Mesendoderm (in vitro differentiated cells): ENCODE results near the gene SIDT2.
A peak's percentile ranks its signal among the peaks of the same experiment; 100 is the strongest.

Source experiments
- DNase-seq: peaks from one replicate; pipeline ENCODE4 v3.0.0; 2013
- H2AK5ac ChIP-seq: 2 replicates; pipeline ENCODE4 v1.6.1; 2013; ENCODE audit warnings: low read length, inconsistent platforms
- H2BK120ac ChIP-seq: 2 replicates; pipeline ENCODE4 v1.6.1; 2013; ENCODE audit warnings: low read depth, mild to moderate bottlenecking, low read length, moderate library complexity, mixed read lengths
- H2BK15ac ChIP-seq: replicated peaks from 2 replicates; pipeline ENCODE4 v1.6.1; 2013; ENCODE audit warnings: low read depth, mild to moderate bottlenecking, moderate library complexity
- H2BK5ac ChIP-seq: 2 replicates; pipeline ENCODE4 v1.6.1; 2013; ENCODE audit warnings: low read length, inconsistent platforms
- H3K18ac ChIP-seq: 2 replicates; pipeline ENCODE4 v1.6.1; 2013; ENCODE audit warnings: mild to moderate bottlenecking, low read length, mixed read lengths
- H3K23ac ChIP-seq: one replicate; pipeline ENCODE4 v1.6.1; 2013; ENCODE audit warnings: low read length
- H3K27ac ChIP-seq: 2 replicates; pipeline ENCODE4 v1.5.1; 2013; ENCODE audit warnings: low read depth, mild to moderate bottlenecking, inconsistent platforms, low read length, moderate library complexity
- H3K27me3 ChIP-seq: 2 replicates; pipeline ENCODE4 v1.6.1; 2013; ENCODE audit warnings: low read length, control low read depth, mild to moderate bottlenecking, inconsistent platforms; ENCODE audit not compliant: insufficient read depth, poor library complexity
- H3K36me3 ChIP-seq: 2 replicates; pipeline ENCODE4 v1.6.1; 2013; ENCODE audit warnings: low read length, inconsistent platforms; ENCODE audit not compliant: control insufficient read depth, insufficient read depth
- H3K4ac ChIP-seq: one replicate; pipeline ENCODE4 v1.6.1; 2013; ENCODE audit warnings: low read depth, mild to moderate bottlenecking, low read length, moderate library complexity
- H3K4me1 ChIP-seq: 2 replicates; pipeline ENCODE4 v1.6.1; 2013; ENCODE audit warnings: low read depth, low read length, inconsistent platforms; ENCODE audit not compliant: control insufficient read depth
- H3K4me2 ChIP-seq: 2 replicates; pipeline ENCODE4 v1.6.1; 2013; ENCODE audit warnings: low read length
- H3K4me3 ChIP-seq: 2 replicates; pipeline ENCODE4 v1.5.1; 2013; ENCODE audit warnings: mild to moderate bottlenecking, low read length
- H3K56ac ChIP-seq: one replicate; pipeline ENCODE4 v1.6.1; 2013; ENCODE audit warnings: low read length
- H3K79me1 ChIP-seq: 2 replicates; pipeline ENCODE4 v1.6.1; 2013; ENCODE audit warnings: low read length, inconsistent platforms
- H3K79me2 ChIP-seq: 2 replicates; pipeline ENCODE4 v1.6.1; 2013; ENCODE audit warnings: mild to moderate bottlenecking, low read length; ENCODE audit not compliant: control insufficient read depth, insufficient read depth
- H3K9ac ChIP-seq: 2 replicates; pipeline ENCODE4 v1.6.1; 2013; ENCODE audit warnings: low read length, inconsistent platforms
- H4K5ac ChIP-seq: one replicate; pipeline ENCODE4 v1.6.1; 2013; ENCODE audit warnings: low read length
- H4K8ac ChIP-seq: one replicate; pipeline ENCODE4 v1.6.1; 2013; ENCODE audit warnings: low read depth, mild to moderate bottlenecking, control low read depth, low read length, moderate library complexity
- WGBS: extraction: QIAGEN DNeasy Blood & Tissue Kit; methylation state at CpG from one replicate; pipeline ENCODE4 v1.1.7; 2013; ENCODE audit warnings: low lambda C conversion rate, missing lambda C conversion rate; ENCODE audit not compliant: insufficient coverage; ENCODE audit errors: extremely low coverage; 5-methylcytosine and 5-hydroxymethylcytosine counted together

The SIDT2 gene

DNA sequence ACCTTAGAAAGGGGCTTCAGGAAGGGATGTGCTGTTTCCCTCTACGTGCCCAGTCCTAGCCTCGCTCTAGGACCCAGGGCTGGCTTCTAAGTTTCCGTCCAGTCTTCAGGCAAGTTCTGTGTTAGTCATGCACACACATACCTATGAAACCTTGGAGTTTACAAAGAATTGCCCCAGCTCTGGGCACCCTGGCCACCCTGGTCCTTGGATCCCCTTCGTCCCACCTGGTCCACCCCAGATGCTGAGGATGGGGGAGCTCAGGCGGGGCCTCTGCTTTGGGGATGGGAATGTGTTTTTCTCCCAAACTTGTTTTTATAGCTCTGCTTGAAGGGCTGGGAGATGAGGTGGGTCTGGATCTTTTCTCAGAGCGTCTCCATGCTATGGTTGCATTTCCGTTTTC is 18.5 kb downstream of the SIDT2 start:
- H2AK5ac ChIP-seq: no peak overlapping the region
- no peak overlapping the region for H2BK120ac ChIP-seq
- H3K36me3 ChIP-seq: peaks cover 2% of the 10 kb centered on the region
- DNase-seq: no peak
- peaks cover 14% of the 10 kb centered on the region for H3K4me1 ChIP-seq
- no peak overlapping the region for H3K18ac ChIP-seq
- no peak overlapping the region for H4K8ac ChIP-seq
- no peak overlapping the region for H2BK15ac ChIP-seq
- no peak overlapping the region for H2BK5ac ChIP-seq
- no peak overlapping the region for H3K4me3 ChIP-seq
- no peaks in the 10 kb centered on the region for H3K27me3 ChIP-seq
- H3K4me2 ChIP-seq: no peak overlapping the region
- H3K79me2 ChIP-seq: peaks cover 29% of the 10 kb centered on the region
- no CpG with 5 or more reads among the region's 7 CpGs for WGBS
- no peak overlapping the region for H3K4ac ChIP-seq
- peak overlapping the region; percentile 5 for H3K56ac ChIP-seq
- no peak overlapping the region for H3K23ac ChIP-seq
- no peak overlapping the region for H3K9ac ChIP-seq
- no peak overlapping the region for H3K27ac ChIP-seq
- H3K79me1 ChIP-seq: peaks cover 2% of the 10 kb centered on the region
- H4K5ac ChIP-seq: no peak overlapping the region

GRCh38 chr11:117197516-117198456 is 19.2 kb downstream of the SIDT2 start:
- peak overlapping the region; percentile 46 for H3K9ac ChIP-seq
- no peaks in the 10 kb centered on the region for H3K27me3 ChIP-seq
- H4K5ac ChIP-seq: no peak overlapping the region
- no peak overlapping the region for H3K4me3 ChIP-seq
- no peak overlapping the region for H4K8ac ChIP-seq
- H3K27ac ChIP-seq: peak overlapping the region; percentile 88
- H3K79me1 ChIP-seq: peaks cover 3% of the 10 kb centered on the region
- H3K18ac ChIP-seq: peak overlapping the region; percentile 13
- peak overlapping the region; percentile 79 for H2AK5ac ChIP-seq
- H3K4me1 ChIP-seq: peaks cover 14% of the 10 kb centered on the region
- peak overlapping the region; percentile 33 for H3K23ac ChIP-seq
- H2BK15ac ChIP-seq: no peak overlapping the region
- no CpG with 5 or more reads among the region's 17 CpGs for WGBS
- peaks cover 36% of the 10 kb centered on the region for H3K79me2 ChIP-seq
- peak overlapping the region; percentile 91 for H2BK5ac ChIP-seq
- DNase-seq: peak; percentile 90
- H3K56ac ChIP-seq: peak overlapping the region; percentile 84
- H2BK120ac ChIP-seq: peak overlapping the region; percentile 16
- peaks cover 2% of the 10 kb centered on the region for H3K36me3 ChIP-seq
- peak overlapping the region; percentile 17 for H3K4ac ChIP-seq
- H3K4me2 ChIP-seq: peak overlapping the region; percentile 11

GRCh38 chr11:117198613-117199012 is 20.1 kb downstream of the SIDT2 start:
- peak overlapping the region; percentile 13 for H3K18ac ChIP-seq
- peak overlapping the region; percentile 84 for H3K56ac ChIP-seq
- H3K9ac ChIP-seq: peak overlapping the region; percentile 46
- peak overlapping the region; percentile 33 for H3K23ac ChIP-seq
- no peaks in the 10 kb centered on the region for H3K36me3 ChIP-seq
- no peak overlapping the region for H4K5ac ChIP-seq
- H3K27me3 ChIP-seq: no peaks in the 10 kb centered on the region
- H3K4me3 ChIP-seq: no peak overlapping the region
- no peak overlapping the region for H4K8ac ChIP-seq
- peak overlapping the region; percentile 79 for H2AK5ac ChIP-seq
- no CpG with 5 or more reads among the region's 4 CpGs for WGBS
- H2BK5ac ChIP-seq: peak overlapping the region; percentile 91
- peaks cover 3% of the 10 kb centered on the region for H3K79me1 ChIP-seq
- H3K27ac ChIP-seq: peak overlapping the region; percentile 88
- peak overlapping the region; percentile 16 for H2BK120ac ChIP-seq
- no peak for DNase-seq
- peaks cover 44% of the 10 kb centered on the region for H3K79me2 ChIP-seq
- H3K4me1 ChIP-seq: peaks cover 14% of the 10 kb centered on the region
- H3K4me2 ChIP-seq: peak overlapping the region; percentile 11
- peak overlapping the region; percentile 84 for H3K4ac ChIP-seq
- no peak overlapping the region for H2BK15ac ChIP-seq

DNA sequence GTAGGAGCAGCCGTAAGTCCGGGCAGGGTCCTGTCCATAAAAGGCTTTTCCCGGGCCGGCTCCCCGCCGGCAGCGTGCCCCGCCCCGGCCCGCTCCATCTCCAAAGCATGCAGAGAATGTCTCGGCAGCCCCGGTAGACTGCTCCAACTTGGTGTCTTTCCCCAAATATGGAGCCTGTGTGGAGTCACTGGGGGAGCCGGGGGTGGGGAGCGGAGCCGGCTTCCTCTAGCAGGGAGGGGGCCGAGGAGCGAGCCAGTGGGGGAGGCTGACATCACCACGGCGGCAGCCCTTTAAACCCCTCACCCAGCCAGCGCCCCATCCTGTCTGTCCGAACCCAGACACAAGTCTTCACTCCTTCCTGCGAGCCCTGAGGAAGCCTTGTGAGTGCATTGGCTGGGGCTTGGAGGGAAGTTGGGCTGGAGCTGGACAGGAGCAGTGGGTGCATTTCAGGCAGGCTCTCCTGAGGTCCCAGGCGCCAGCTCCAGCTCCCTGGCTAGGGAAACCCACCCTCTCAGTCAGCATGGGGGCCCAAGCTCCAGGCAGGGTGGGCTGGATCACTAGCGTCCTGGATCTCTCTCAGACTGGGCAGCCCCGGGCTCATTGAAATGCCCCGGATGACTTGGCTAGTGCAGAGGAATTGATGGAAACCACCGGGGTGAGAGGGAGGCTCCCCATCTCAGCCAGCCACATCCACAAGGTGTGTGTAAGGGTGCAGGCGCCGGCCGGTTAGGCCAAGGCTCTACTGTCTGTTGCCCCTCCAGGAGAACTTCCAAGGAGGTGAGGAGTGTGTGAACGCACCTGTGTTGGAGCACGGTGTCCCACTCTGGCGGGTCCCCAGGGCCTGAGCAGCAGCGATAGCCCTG is 20.7 kb downstream of the SIDT2 start, which contains the start of gene TAGLN:
TSS of gene TAGLN (plus strand) at position 318 of the 863 bp plus-strand sequence. CDS start 3,644 bp downstream, outside the sequence.
- no CpG with 5 or more reads among the region's 34 CpGs for WGBS
- Histone ChIP-seq H3K27me3 (no peaks in the 10 kb centered on the region), H3K4me1 (peaks cover 14% of the 10 kb centered on the region), H3K4me2 (peak within 1 kb of the TSS; percentile 49), H2AK5ac (peak within 1 kb of the TSS; percentile 79), H3K56ac (peak within 1 kb of the TSS; percentile 84), H3K79me2 (peaks cover 45% of the 10 kb centered on the region), H2BK120ac (peak within 1 kb of the TSS; percentile 23), H3K36me3 (no peaks in the 10 kb centered on the region), H4K8ac (no peak within 1 kb of the TSS), H2BK15ac (no peak within 1 kb of the TSS), H3K4me3 (peak within 1 kb of the TSS; percentile 32), H3K79me1 (peaks cover 3% of the 10 kb centered on the region), H2BK5ac (peak within 1 kb of the TSS; percentile 91), H3K23ac (peak within 1 kb of the TSS; percentile 33), H3K4ac (peak within 1 kb of the TSS; percentile 84), H3K18ac (peak within 1 kb of the TSS; percentile 43), H3K27ac (peak within 1 kb of the TSS; percentile 88), H3K9ac (peak within 1 kb of the TSS; percentile 63), H4K5ac (no peak within 1 kb of the TSS)
- peak; percentile 99 for DNase-seq

DNA sequence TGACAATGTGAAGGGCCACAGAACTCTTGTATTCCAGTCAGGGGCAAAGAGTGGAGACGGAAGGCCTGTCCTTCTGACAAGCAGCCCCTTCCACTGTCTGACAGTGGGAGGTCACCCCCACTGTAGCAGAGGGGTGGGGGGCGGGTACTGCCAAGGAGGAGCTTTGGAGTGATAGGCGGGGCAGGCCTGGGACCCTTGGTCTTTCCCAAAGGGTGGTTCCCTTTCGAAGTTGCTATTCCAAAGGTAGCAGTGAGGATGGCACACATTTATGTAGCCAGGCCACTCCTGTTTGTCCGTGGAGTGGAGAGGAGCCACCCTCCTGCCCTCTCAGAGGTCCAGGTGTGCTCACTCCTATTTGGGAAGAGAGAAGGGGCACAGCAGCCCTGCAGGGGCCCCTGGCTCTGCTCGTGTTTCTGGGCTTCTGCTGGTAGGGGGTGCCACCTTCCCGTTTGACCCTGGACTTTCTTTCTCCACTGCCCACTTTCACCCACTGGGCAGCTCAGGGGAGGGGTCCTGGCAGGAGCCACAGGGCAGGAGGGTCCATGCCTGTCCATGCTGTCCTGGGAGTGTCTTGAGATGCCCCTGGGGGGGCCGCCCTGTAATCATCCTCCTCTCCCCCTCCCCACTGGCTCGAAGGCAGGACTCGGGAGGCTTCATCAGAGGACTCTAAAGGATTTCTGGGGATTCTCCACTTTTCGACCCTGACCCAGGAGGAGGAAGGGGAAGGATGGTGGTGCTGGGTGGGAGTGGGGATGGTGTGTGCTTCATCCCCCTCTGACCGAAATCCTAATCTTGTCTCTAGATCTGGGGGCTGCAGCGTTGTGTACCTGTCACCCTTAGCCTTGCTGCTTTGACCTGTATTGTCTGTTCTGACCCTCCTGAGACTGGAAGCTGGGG is 21.6 kb downstream of the SIDT2 start:
- Histone ChIP-seq H3K4ac (peak overlapping the region; percentile 25), H3K36me3 (peaks cover 2% of the 10 kb centered on the region), H4K8ac (no peak overlapping the region), H3K4me2 (peak overlapping the region; percentile 49), H2BK120ac (peak overlapping the region; percentile 23), H3K4me3 (peak overlapping the region; percentile 32), H3K79me1 (peaks cover 3% of the 10 kb centered on the region), H2AK5ac (peak overlapping the region; percentile 38), H2BK15ac (no peak overlapping the region), H3K4me1 (peaks cover 14% of the 10 kb centered on the region), H4K5ac (no peak overlapping the region), H3K79me2 (peaks cover 45% of the 10 kb centered on the region), H3K23ac (no peak overlapping the region), H3K27ac (peak overlapping the region; percentile 82), H3K27me3 (no peaks in the 10 kb centered on the region), H3K18ac (peak overlapping the region; percentile 43), H3K56ac (peak overlapping the region; percentile 78), H3K9ac (peak overlapping the region; percentile 63), H2BK5ac (no peak overlapping the region)
- WGBS: no CpG with 5 or more reads among the region's 13 CpGs
- peak; percentile 25 for DNase-seq
